Kidney epithelial cell (primary cell): ENCODE data around the gene SHANK1. TPM values are rescaled to one million over a fixed set of nuclear protein-coding genes. Genes with fewer than 3 reads are reported as not detected.
"Not testable (repeated sequence)": the region's sequence is repeated elsewhere in the genome, so short reads cannot be mapped to it uniquely, and the experiment has no call there.

Source experiments
- DNase-seq: peaks from one replicate; pipeline ENCODE4 v3.0.0-alpha.2; 2010; ENCODE audit warnings: low read depth
- H3K27me3 ChIP-seq: 2 replicates; pipeline ENCODE4 v1.6.0; 2011; ENCODE audit warnings: low read length; ENCODE audit not compliant: control insufficient read depth, insufficient read depth
- H3K36me3 ChIP-seq: 2 replicates; pipeline ENCODE4 v1.5.1; 2011; ENCODE audit warnings: low read length; ENCODE audit not compliant: control insufficient read depth, insufficient read depth
- H3K4me3 ChIP-seq: 2 replicates; pipeline ENCODE4 v1.5.1; 2011; ENCODE audit warnings: low read depth, mild to moderate bottlenecking, control low read depth, low read length
- CTCF ChIP-seq: IDR thresholded peaks from 2 replicates; pipeline ENCODE4 v1.5.1; 2011; ENCODE audit warnings: mild to moderate bottlenecking, moderate library complexity, low read length, control low read depth, inconsistent platforms; ENCODE audit not compliant: insufficient read depth, poor library complexity, severe bottlenecking
- total RNA-seq: library from RNA; depleted of rRNA; stranded (reverse); fragments of >200 nt; gene quantifications from 2 replicates; pipeline ENCODE4 v1.2.3, GENCODE V29; 2015

The SHANK1 gene
- 1.2 and 1.6 TPM in 2 replicates for total RNA-seq

GRCh38 chr19:50719566-50719965, at the start of gene SHANK1:
Gene SHANK1, minus strand, starts transcription at chr19:50719802. Its CDS starts 2,883 bp downstream, at chr19:50716919.
- DNase-seq = no peak
- no peak for TF ChIP-seq CTCF
- H3K36me3 ChIP-seq = no peaks in the 10 kb centered on the region
- H3K4me3 ChIP-seq = peak within 1 kb of the TSS; percentile 48
- peaks cover 30% of the 10 kb centered on the region for H3K27me3 ChIP-seq

- Histone ChIP-seq H3K4me3 (no peak overlapping the region), H3K27me3 (no peaks in the 10 kb centered on the region), H3K36me3 (no peaks in the 10 kb centered on the region)
- DNase-seq = no peak
- TF ChIP-seq CTCF = no peak
These were observed 48.7 kb upstream of the SHANK1 start for GRCh38 chr19:50768277-50768676.

GRCh38 chr19:50767263-50767662, 47.7 kb upstream of the SHANK1 start:
- H3K27me3 ChIP-seq, H3K36me3 ChIP-seq, H3K4me3 ChIP-seq, DNase-seq: not testable (repeated sequence)

GRCh38 chr19:50766746-50767145, 47.1 kb upstream of the SHANK1 start:
- not testable (repeated sequence) for H3K27me3 ChIP-seq, DNase-seq, H3K4me3 ChIP-seq, H3K36me3 ChIP-seq

GRCh38 chr19:50764409-50764808, 44.8 kb upstream of the SHANK1 start:
- no peak for DNase-seq
- Histone ChIP-seq H3K4me3 (no peak overlapping the region), H3K36me3 (no peaks in the 10 kb centered on the region), H3K27me3 (no peaks in the 10 kb centered on the region)
- no peak for TF ChIP-seq CTCF

GRCh38 chr19:50763521-50763920, 43.9 kb upstream of the SHANK1 start:
- DNase-seq, H3K27me3 ChIP-seq, H3K36me3 ChIP-seq, H3K4me3 ChIP-seq: not testable (repeated sequence)

- not testable (repeated sequence) for DNase-seq, H3K4me3 ChIP-seq
These were observed 41.9 kb upstream of the SHANK1 start for GRCh38 chr19:50761501-50761900.

GRCh38 chr19:50759886-50760285, 40.3 kb upstream of the SHANK1 start:
- no peaks in the 10 kb centered on the region for H3K27me3 ChIP-seq
- DNase-seq = no peak
- no peak overlapping the region for H3K4me3 ChIP-seq
- TF ChIP-seq CTCF = no peak
- H3K36me3 ChIP-seq = no peaks in the 10 kb centered on the region

More at GRCh38 chr19:50761501-50761900, 41.9 kb upstream of the SHANK1 start:
- H3K27me3 ChIP-seq, H3K36me3 ChIP-seq: not testable (repeated sequence)

GRCh38 chr19:50759076-50759475, 39.5 kb upstream of the SHANK1 start:
- DNase-seq, H3K4me3 ChIP-seq, H3K36me3 ChIP-seq, H3K27me3 ChIP-seq: not testable (repeated sequence)

- H3K36me3 ChIP-seq, DNase-seq: not testable (repeated sequence)
These were observed 38.0 kb upstream of the SHANK1 start for GRCh38 chr19:50757624-50758023.

GRCh38 chr19:50756244-50756643, 36.6 kb upstream of the SHANK1 start:
- not testable (repeated sequence) for H3K27me3 ChIP-seq, H3K36me3 ChIP-seq, H3K4me3 ChIP-seq, DNase-seq

More at GRCh38 chr19:50757624-50758023, 38.0 kb upstream of the SHANK1 start:
- H3K27me3 ChIP-seq, H3K4me3 ChIP-seq: not testable (repeated sequence)
